ENCODE data around the gene SEZ6. TPM values are rescaled to one million over a fixed set of nuclear protein-coding genes. Genes with fewer than 3 reads are reported as not detected.

Gene SEZ6
- total RNA-seq, 1 donor: 0.94 TPM

- Histone ChIP-seq H3K4me3 (ENCODE audit: low read length) (no peak overlapping the region), H3K4me1 (ENCODE audit: insufficient read depth, low read length) (no peaks in the 10 kb centered on the region), H3K27me3 (ENCODE audit: insufficient read depth, low read length) (peaks cover 23% of the 10 kb centered on the region), H3K9me3 (ENCODE audit: low read depth, low read length) (no peaks in the 10 kb centered on the region)
Measured at GRCh38 chr17:29000973-29001372, 4.9 kb downstream of the SEZ6 start.

GRCh38 chr17:28999206-28999605 lies 6.6 kb downstream of the SEZ6 start:
- H3K27me3 ChIP-seq (ENCODE audit: insufficient read depth, low read length): peaks cover 11% of the 10 kb centered on the region
- no peak overlapping the region for H3K4me3 ChIP-seq (ENCODE audit: low read length)
- H3K9me3 ChIP-seq (ENCODE audit: low read depth, low read length): no peaks in the 10 kb centered on the region
- no peaks in the 10 kb centered on the region for H3K4me1 ChIP-seq (ENCODE audit: insufficient read depth, low read length)

GRCh38 chr17:28997806-28998205 lies 8.0 kb downstream of the SEZ6 start:
- Histone ChIP-seq H3K9me3 (ENCODE audit: low read depth, low read length) (no peaks in the 10 kb centered on the region), H3K27me3 (ENCODE audit: insufficient read depth, low read length) (no peaks in the 10 kb centered on the region), H3K4me1 (ENCODE audit: insufficient read depth, low read length) (no peaks in the 10 kb centered on the region), H3K4me3 (ENCODE audit: low read length) (no peak overlapping the region)

- no peak overlapping the region for H3K4me3 ChIP-seq (ENCODE audit: low read length)
- no peaks in the 10 kb centered on the region for H3K9me3 ChIP-seq (ENCODE audit: low read depth, low read length)
- H3K4me1 ChIP-seq (ENCODE audit: insufficient read depth, low read length): no peaks in the 10 kb centered on the region
- H3K27me3 ChIP-seq (ENCODE audit: insufficient read depth, low read length): no peaks in the 10 kb centered on the region
Measured at GRCh38 chr17:28996554-28997096, 9.2 kb downstream of the SEZ6 start.

GRCh38 chr17:28993645-28994426 lies 12.0 kb downstream of the SEZ6 start:
- Histone ChIP-seq H3K27me3 (ENCODE audit: insufficient read depth, low read length) (no peaks in the 10 kb centered on the region), H3K4me1 (ENCODE audit: insufficient read depth, low read length) (no peaks in the 10 kb centered on the region)

GRCh38 chr17:28992625-28993600 lies 12.9 kb downstream of the SEZ6 start:
- H3K9me3 ChIP-seq (ENCODE audit: low read depth, low read length): no peaks in the 10 kb centered on the region
- H3K4me3 ChIP-seq (ENCODE audit: low read length): no peak overlapping the region
- no peaks in the 10 kb centered on the region for H3K27me3 ChIP-seq (ENCODE audit: insufficient read depth, low read length)
- no peaks in the 10 kb centered on the region for H3K4me1 ChIP-seq (ENCODE audit: insufficient read depth, low read length)

More at GRCh38 chr17:28993645-28994426, 12.0 kb downstream of the SEZ6 start:
- H3K4me3 ChIP-seq (ENCODE audit: low read length): no peak overlapping the region
- H3K9me3 ChIP-seq (ENCODE audit: low read depth, low read length): no peaks in the 10 kb centered on the region

GRCh38 chr17:28992185-28992584 lies 13.6 kb downstream of the SEZ6 start:
- Histone ChIP-seq H3K27me3 (ENCODE audit: insufficient read depth, low read length) (no peaks in the 10 kb centered on the region), H3K4me1 (ENCODE audit: insufficient read depth, low read length) (no peaks in the 10 kb centered on the region), H3K4me3 (ENCODE audit: low read length) (no peak overlapping the region), H3K9me3 (ENCODE audit: low read depth, low read length) (no peaks in the 10 kb centered on the region)

GRCh38 chr17:28991779-28992178 lies 14.1 kb downstream of the SEZ6 start:
- Histone ChIP-seq H3K27me3 (ENCODE audit: insufficient read depth, low read length) (no peaks in the 10 kb centered on the region), H3K4me1 (ENCODE audit: insufficient read depth, low read length) (no peaks in the 10 kb centered on the region), H3K9me3 (ENCODE audit: low read depth, low read length) (no peaks in the 10 kb centered on the region), H3K4me3 (ENCODE audit: low read length) (no peak overlapping the region)

GRCh38 chr17:28989028-28989427 lies 16.8 kb downstream of the SEZ6 start:
- Histone ChIP-seq H3K4me3 (ENCODE audit: low read length) (no peak overlapping the region), H3K9me3 (ENCODE audit: low read depth, low read length) (no peaks in the 10 kb centered on the region), H3K4me1 (ENCODE audit: insufficient read depth, low read length) (no peaks in the 10 kb centered on the region), H3K27me3 (ENCODE audit: insufficient read depth, low read length) (no peaks in the 10 kb centered on the region)

- Histone ChIP-seq H3K9me3 (ENCODE audit: low read depth, low read length) (no peaks in the 10 kb centered on the region), H3K27me3 (ENCODE audit: insufficient read depth, low read length) (no peaks in the 10 kb centered on the region), H3K4me3 (ENCODE audit: low read length) (no peak overlapping the region), H3K4me1 (ENCODE audit: insufficient read depth, low read length) (peaks cover 5% of the 10 kb centered on the region)
Measured at GRCh38 chr17:28988475-28988874, 17.4 kb downstream of the SEZ6 start.

GRCh38 chr17:28986714-28987655 lies 18.8 kb downstream of the SEZ6 start:
- H3K9me3 ChIP-seq (ENCODE audit: low read depth, low read length): no peaks in the 10 kb centered on the region
- H3K4me3 ChIP-seq (ENCODE audit: low read length): no peak overlapping the region
- H3K27me3 ChIP-seq (ENCODE audit: insufficient read depth, low read length): no peaks in the 10 kb centered on the region
- peaks cover 20% of the 10 kb centered on the region for H3K4me1 ChIP-seq (ENCODE audit: insufficient read depth, low read length)

- Histone ChIP-seq H3K9me3 (ENCODE audit: low read depth, low read length) (no peaks in the 10 kb centered on the region), H3K4me1 (ENCODE audit: insufficient read depth, low read length) (peaks cover 29% of the 10 kb centered on the region), H3K27me3 (ENCODE audit: insufficient read depth, low read length) (no peaks in the 10 kb centered on the region), H3K4me3 (ENCODE audit: low read length) (no peak overlapping the region)
Measured at GRCh38 chr17:28985950-28986713, 19.7 kb downstream of the SEZ6 start.

GRCh38 chr17:28983286-28984230 lies 22.3 kb downstream of the SEZ6 start:
- Histone ChIP-seq H3K4me1 (ENCODE audit: insufficient read depth, low read length) (peaks cover 29% of the 10 kb centered on the region), H3K27me3 (ENCODE audit: insufficient read depth, low read length) (no peaks in the 10 kb centered on the region), H3K9me3 (ENCODE audit: low read depth, low read length) (no peaks in the 10 kb centered on the region), H3K4me3 (ENCODE audit: low read length) (no peak overlapping the region)

Measured in mononuclear cell (primary cell).